ENCODE data around the gene PVALEF. TPM values are rescaled to one million over a fixed set of nuclear protein-coding genes. Genes with fewer than 3 reads are reported as not detected.

The PVALEF gene
- total and polyA plus RNA-seq, 2 of the 13 experiments (the other 11 are each of a cell fraction or from before 2014, with no cell fraction given), result 0.18 TPM

DNA sequence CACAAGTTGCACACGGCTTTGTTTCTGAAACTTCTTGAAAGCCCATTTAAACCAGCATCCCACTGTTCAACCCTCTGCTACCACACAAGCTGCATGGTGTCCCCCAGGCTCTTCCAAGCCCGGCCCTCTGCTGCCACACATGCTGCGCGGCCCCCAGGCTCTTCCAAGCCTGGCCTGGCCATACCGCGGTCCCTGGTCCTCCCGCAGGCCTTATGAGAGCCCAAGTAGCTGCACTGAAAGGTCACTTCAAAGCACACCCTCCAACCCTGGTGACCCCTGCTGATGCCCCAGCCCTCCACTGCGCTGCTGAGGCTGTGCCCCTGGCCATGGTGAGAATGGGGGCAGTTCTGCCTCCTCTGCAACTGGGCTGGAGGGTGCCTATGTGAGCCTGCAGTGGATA lies 25.9 kb upstream of the PVALEF start:
- H4K20me1 ChIP-seq (ENCODE audit: insufficient read depth, low read length), result no peaks in the 10 kb centered on the region
- H3K4me1 ChIP-seq (ENCODE audit: insufficient read depth, low read length), result peaks cover 35% of the 10 kb centered on the region
- POLR2A ChIA-PET, result no interaction called here
- H3K4me2 ChIP-seq (ENCODE audit: low read depth, low read length), result no peak overlapping the region
- CTCF ChIA-PET (ENCODE audit: low intra/inter-chr PET ratio, low total read pairs), result no interaction called here
- no peak overlapping the region for H2AFZ ChIP-seq (ENCODE audit: low read length)
- in situ Hi-C loops (cut with HindIII; ENCODE audit: extremely low pct_ligation_motif_present, low pct_unique_long_range_greater_than_20kb) (no loop called here), intact Hi-C loops (cut with micrococcal nuclease; ENCODE audit: unreplicated experiment) (no loop called here)
- H3K27me3 ChIP-seq (ENCODE audit: control insufficient read depth in 1 of 2, insufficient read depth in 2 of 2, low read length in 2 of 2), result no peaks in the 10 kb centered on the region
- H3K36me3 ChIP-seq (replicated peaks in 1 of 2; ENCODE audit: control insufficient read depth in 1 of 2, insufficient read depth in 2 of 2, low read length in 2 of 2), result no peaks in the 10 kb centered on the region
- ATAC-seq (no peak), FAIRE-seq (no peak), DNase-seq (ENCODE audit: low spot score) (no peak)
- no peak overlapping the region for H3K9ac ChIP-seq (ENCODE audit: insufficient read depth, low read depth, low read length)
- 45% methylated on average over 6 of the region's 8 CpGs for WGBS (ENCODE audit: low lambda C conversion rate)
- no peak overlapping the region for H3K4me3 ChIP-seq (replicated peaks in 1 of 3; ENCODE audit: insufficient read depth in 1 of 3, low read depth in 2 of 3, low read length in 3 of 3)
- TF ChIP-seq SMAD9 (CRISPR knock-in tag; IDR thresholded peaks at IDR 0.05), result no peak
- TF ChIP-seq, protein P1, sequence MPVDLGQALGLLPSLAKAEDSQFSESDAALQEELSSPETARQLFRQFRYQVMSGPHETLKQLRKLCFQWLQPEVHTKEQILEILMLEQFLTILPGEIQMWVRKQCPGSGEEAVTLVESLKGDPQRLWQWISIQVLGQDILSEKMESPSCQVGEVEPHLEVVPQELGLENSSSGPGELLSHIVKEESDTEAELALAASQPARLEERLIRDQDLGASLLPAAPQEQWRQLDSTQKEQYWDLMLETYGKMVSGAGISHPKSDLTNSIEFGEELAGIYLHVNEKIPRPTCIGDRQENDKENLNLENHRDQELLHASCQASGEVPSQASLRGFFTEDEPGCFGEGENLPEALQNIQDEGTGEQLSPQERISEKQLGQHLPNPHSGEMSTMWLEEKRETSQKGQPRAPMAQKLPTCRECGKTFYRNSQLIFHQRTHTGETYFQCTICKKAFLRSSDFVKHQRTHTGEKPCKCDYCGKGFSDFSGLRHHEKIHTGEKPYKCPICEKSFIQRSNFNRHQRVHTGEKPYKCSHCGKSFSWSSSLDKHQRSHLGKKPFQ (CRISPR knock-in tag; IDR thresholded peaks at IDR 0.05; ENCODE audit: insufficient replicate concordance), result no peak
- TF ChIP-seq KDM5A (IDR thresholded peaks at IDR 0.05; ENCODE audit: borderline replicate concordance, low read length), result no peak
- no peak for TF ChIP-seq ZNF275 (CRISPR knock-in tag; IDR thresholded peaks at IDR 0.05; ENCODE audit: borderline replicate concordance)
- TF ChIP-seq SALL2 (CRISPR knock-in tag; IDR thresholded peaks at IDR 0.05), result no peak
- TF ChIP-seq RBM22 (optimal IDR thresholded peaks at IDR 0.05; ENCODE audit: low read length), result no peak
- TF ChIP-seq TOPORS (CRISPR knock-in tag; IDR thresholded peaks at IDR 0.05), result no peak
- TF ChIP-seq THYN1 (CRISPR knock-in tag; IDR thresholded peaks at IDR 0.05; ENCODE audit: borderline replicate concordance, low read depth), result no peak
- no peak for TF ChIP-seq ZIK1 (CRISPR knock-in tag; IDR thresholded peaks at IDR 0.05; ENCODE audit: borderline replicate concordance, low read depth)
- TF ChIP-seq MIER3 (CRISPR knock-in tag; IDR thresholded peaks at IDR 0.05; ENCODE audit: borderline replicate concordance), result no peak
- TF ChIP-seq, protein P2, sequence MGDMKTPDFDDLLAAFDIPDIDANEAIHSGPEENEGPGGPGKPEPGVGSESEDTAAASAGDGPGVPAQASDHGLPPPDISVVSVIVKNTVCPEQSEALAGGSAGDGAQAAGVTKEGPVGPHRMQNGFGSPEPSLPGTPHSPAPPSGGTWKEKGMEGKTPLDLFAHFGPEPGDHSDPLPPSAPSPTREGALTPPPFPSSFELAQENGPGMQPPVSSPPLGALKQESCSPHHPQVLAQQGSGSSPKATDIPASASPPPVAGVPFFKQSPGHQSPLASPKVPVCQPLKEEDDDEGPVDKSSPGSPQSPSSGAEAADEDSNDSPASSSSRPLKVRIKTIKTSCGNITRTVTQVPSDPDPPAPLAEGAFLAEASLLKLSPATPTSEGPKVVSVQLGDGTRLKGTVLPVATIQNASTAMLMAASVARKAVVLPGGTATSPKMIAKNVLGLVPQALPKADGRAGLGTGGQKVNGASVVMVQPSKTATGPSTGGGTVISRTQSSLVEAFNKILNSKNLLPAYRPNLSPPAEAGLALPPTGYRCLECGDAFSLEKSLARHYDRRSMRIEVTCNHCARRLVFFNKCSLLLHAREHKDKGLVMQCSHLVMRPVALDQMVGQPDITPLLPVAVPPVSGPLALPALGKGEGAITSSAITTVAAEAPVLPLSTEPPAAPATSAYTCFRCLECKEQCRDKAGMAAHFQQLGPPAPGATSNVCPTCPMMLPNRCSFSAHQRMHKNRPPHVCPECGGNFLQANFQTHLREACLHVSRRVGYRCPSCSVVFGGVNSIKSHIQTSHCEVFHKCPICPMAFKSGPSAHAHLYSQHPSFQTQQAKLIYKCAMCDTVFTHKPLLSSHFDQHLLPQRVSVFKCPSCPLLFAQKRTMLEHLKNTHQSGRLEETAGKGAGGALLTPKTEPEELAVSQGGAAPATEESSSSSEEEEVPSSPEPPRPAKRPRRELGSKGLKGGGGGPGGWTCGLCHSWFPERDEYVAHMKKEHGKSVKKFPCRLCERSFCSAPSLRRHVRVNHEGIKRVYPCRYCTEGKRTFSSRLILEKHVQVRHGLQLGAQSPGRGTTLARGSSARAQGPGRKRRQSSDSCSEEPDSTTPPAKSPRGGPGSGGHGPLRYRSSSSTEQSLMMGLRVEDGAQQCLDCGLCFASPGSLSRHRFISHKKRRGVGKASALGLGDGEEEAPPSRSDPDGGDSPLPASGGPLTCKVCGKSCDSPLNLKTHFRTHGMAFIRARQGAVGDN (CRISPR knock-in tag; IDR thresholded peaks at IDR 0.05), result 0 out of 2 replicates have a peak, but pooled peaks have one; percentile 12
- TF ChIP-seq RAD21 (CRISPR knock-in tag; IDR thresholded peaks at IDR 0.05), result no peak
- TF ChIP-seq ZNF143 (CRISPR knock-in tag; IDR thresholded peaks at IDR 0.05), result no peak
- no peak for TF ChIP-seq ADNP (CRISPR knock-in tag; IDR thresholded peaks at IDR 0.05)
- no peak for TF ChIP-seq HOXD1 (CRISPR knock-in tag; IDR thresholded peaks at IDR 0.05)
- 0 out of 2 replicates have a peak, but pooled peaks have one; percentile 10 for TF ChIP-seq ZNF768 (CRISPR knock-in tag; IDR thresholded peaks at IDR 0.05)
- no peak for TF ChIP-seq TSC22D2 (CRISPR knock-in tag; IDR thresholded peaks at IDR 0.05; ENCODE audit: borderline replicate concordance)
- no peak for TF ChIP-seq ZNF12 (CRISPR knock-in tag; IDR thresholded peaks at IDR 0.05)
- peak; percentile 58 for TF ChIP-seq AGO2 (optimal IDR thresholded peaks at IDR 0.05; ENCODE audit: low read depth, low read length)
- BruUV-seq (replicated peaks), result no TSS peak
- H3K27ac ChIP-seq (ENCODE audit: extremely low read length, insufficient read depth, low read length), result no peak overlapping the region
- no peaks in the 10 kb centered on the region for H3K9me3 ChIP-seq (ENCODE audit: low read length)
- no peaks in the 10 kb centered on the region for H3K79me2 ChIP-seq (ENCODE audit: insufficient read depth, low read length)
